ENCODE data around the gene SAA1. TPM values are rescaled to one million over a fixed set of nuclear protein-coding genes. Genes with fewer than 3 reads are reported as not detected.
"Not testable (repeated sequence)": the region's sequence is repeated elsewhere in the genome, so short reads cannot be mapped to it uniquely, and the experiment has no call there.

Gene SAA1
- polyA plus RNA-seq, 2 donors: 10.8 to 15.7 TPM

DNA sequence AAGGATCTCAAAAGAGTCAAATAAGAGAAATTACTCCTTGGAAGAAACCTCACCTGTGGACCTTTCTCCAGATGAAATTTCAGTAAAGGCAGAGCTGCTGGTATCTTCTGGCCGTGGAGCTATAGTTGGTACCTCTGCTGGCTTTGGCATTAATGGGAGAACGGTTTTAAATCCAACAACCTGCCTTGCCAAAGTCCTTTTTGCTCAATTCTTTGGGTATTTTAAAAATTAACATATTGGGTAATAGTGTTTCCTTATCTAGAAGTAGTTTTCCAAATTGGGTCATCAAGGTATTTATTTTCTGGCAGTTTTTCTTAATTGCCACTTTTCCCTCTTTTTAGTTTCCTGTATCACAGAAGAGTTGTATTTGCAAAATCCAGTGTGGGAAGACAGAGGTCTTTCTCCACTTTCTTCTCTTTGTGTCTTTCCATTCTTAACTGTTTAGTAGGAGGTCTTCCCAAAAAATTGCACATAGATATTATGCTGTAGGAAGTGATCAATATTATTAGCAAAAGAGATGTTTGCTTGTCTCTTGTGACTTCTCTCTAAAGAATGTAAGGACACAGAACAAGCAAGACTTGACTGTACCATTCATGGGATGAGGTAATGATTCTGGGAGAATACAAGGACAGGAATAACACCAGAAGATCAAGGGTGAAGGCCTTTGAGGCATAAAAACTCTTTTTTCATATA is 29.3 kb upstream of the SAA1 start, which contains the start of gene SAA4:
Gene SAA4, minus strand, starts transcription at position 139 of the 693 bp plus-strand sequence. CDS start 876 bp downstream, outside the sequence.
- H3K36me3 ChIP-seq (ENCODE audit: control insufficient read depth in 2 of 2, insufficient read depth in 2 of 2, low read length in 1 of 2): no peaks in the 10 kb centered on the region
- no peaks in the 10 kb centered on the region for H3K4me1 ChIP-seq (ENCODE audit: control insufficient read depth in 2 of 2, insufficient read depth in 2 of 2, low read length in 1 of 2)
- H3K9me3 ChIP-seq (ENCODE audit: control insufficient read depth in 2 of 2, insufficient read depth in 1 of 2, low read depth in 1 of 2, low read length in 1 of 2): no peaks in the 10 kb centered on the region
- 65 to 73% methylated on average over 2 of the region's 2 CpGs for WGBS, 2 donors
- H3K27me3 ChIP-seq (ENCODE audit: control insufficient read depth in 1 of 2, insufficient read depth in 2 of 2, low read length in 2 of 2): no peaks in the 10 kb centered on the region
- no peak within 1 kb of the TSS for H3K4me3 ChIP-seq (ENCODE audit: low read depth in 1 of 2, low read length in 2 of 2)
- no peak within 1 kb of the TSS for H3K27ac ChIP-seq (ENCODE audit: low read depth in 2 of 2, low read length in 1 of 2)

DNA sequence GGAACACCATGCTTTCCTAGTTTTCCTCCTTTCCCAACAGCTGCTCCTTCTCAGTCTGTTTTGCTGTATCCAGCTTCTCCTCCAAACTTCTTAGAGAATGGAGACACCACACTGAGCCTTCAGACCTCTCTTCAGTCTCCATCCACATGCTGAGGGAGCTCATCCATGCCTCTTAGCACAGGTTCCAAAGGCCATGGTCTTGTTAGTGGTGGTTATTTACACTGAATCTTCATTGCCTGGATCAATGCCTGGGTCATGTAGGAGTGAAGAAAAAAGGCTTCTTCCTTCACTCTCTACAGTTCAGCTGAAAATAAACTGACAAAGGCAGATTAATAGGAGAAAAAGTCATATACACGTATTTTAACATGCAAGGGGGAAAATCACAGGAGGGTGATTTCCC is 26.4 kb upstream of the SAA1 start:
- no peak overlapping the region for H3K27ac ChIP-seq (ENCODE audit: low read depth in 2 of 2, low read length in 1 of 2)
- no peaks in the 10 kb centered on the region for H3K4me1 ChIP-seq (ENCODE audit: control insufficient read depth in 2 of 2, insufficient read depth in 2 of 2, low read length in 1 of 2)
- H3K36me3 ChIP-seq (ENCODE audit: control insufficient read depth in 2 of 2, insufficient read depth in 2 of 2, low read length in 1 of 2): no peaks in the 10 kb centered on the region
- H3K27me3 ChIP-seq (ENCODE audit: control insufficient read depth in 1 of 2, insufficient read depth in 2 of 2, low read length in 2 of 2): no peaks in the 10 kb centered on the region
- H3K9me3 ChIP-seq (ENCODE audit: control insufficient read depth in 2 of 2, insufficient read depth in 1 of 2, low read depth in 1 of 2, low read length in 1 of 2): no peaks in the 10 kb centered on the region
- 84 to 93% methylated on average over 1 of the region's 1 CpG for WGBS, 2 donors
- H3K4me3 ChIP-seq (ENCODE audit: low read depth in 1 of 2, low read length in 2 of 2): no peak overlapping the region

DNA sequence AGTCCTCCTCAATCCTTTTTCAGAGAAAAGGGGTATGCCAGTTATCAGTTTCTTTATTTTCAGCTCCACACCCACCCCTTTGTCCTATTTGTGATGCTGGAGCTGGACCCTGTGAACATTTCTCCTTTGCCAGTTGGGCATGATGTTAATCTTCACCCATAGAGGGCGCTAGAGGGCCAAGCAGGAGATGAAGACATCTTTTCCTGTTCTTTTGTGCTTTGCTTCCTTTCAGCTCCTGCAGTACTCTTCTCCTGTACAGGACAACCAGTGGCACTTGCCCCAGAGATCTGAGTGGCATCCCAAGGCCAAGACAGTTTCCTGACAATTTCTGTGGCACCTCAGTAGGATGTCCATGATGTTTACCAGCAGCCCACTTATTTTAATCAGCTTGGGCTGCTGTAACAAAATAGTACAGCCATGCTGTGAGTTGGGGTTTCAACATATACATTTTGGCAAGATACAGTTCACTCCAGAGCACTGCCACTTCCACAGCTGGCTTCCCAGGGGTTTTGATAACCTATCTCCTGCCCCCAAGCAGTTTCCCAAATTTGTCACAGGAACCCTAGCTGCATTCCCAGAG is 22.2 kb upstream of the SAA1 start:
- Histone ChIP-seq H3K9me3 (ENCODE audit: control insufficient read depth in 2 of 2, insufficient read depth in 1 of 2, low read depth in 1 of 2, low read length in 1 of 2) (no peaks in the 10 kb centered on the region), H3K27ac (ENCODE audit: low read depth in 2 of 2, low read length in 1 of 2) (no peak overlapping the region), H3K27me3 (ENCODE audit: control insufficient read depth in 1 of 2, insufficient read depth in 2 of 2, low read length in 2 of 2) (no peaks in the 10 kb centered on the region), H3K4me3 (ENCODE audit: low read depth in 1 of 2, low read length in 2 of 2) (no peak overlapping the region), H3K36me3 (ENCODE audit: control insufficient read depth in 2 of 2, insufficient read depth in 2 of 2, low read length in 1 of 2) (no peaks in the 10 kb centered on the region), H3K4me1 (ENCODE audit: control insufficient read depth in 2 of 2, insufficient read depth in 2 of 2, low read length in 1 of 2) (no peaks in the 10 kb centered on the region)
- WGBS, 2 donors: 0 to 2% methylated on average over 1 of the region's 1 CpG

DNA sequence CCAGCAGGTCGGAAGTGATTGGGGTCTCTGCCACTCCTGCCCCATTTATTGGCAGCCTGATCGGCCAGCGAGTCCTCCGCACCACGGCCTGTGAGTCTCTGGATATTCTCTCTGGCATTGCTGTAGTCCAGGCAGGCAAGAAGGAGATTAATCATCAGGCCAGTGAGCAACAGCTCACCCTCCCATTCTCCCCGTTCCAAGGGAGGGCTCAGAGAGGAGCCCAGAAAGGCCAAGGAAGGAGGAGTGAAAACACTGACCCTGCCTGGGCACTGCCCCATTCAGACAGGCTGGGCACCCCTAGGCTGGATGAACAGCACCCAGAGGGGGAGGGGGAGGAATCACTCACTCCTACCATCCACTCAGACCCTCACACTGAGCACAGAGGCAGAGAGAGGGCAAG is 20.7 kb upstream of the SAA1 start:
- WGBS, 2 donors: 65 to 70% methylated on average over 6 of the region's 6 CpGs
- H3K4me3 ChIP-seq (ENCODE audit: low read depth in 1 of 2, low read length in 2 of 2): no peak overlapping the region

DNA sequence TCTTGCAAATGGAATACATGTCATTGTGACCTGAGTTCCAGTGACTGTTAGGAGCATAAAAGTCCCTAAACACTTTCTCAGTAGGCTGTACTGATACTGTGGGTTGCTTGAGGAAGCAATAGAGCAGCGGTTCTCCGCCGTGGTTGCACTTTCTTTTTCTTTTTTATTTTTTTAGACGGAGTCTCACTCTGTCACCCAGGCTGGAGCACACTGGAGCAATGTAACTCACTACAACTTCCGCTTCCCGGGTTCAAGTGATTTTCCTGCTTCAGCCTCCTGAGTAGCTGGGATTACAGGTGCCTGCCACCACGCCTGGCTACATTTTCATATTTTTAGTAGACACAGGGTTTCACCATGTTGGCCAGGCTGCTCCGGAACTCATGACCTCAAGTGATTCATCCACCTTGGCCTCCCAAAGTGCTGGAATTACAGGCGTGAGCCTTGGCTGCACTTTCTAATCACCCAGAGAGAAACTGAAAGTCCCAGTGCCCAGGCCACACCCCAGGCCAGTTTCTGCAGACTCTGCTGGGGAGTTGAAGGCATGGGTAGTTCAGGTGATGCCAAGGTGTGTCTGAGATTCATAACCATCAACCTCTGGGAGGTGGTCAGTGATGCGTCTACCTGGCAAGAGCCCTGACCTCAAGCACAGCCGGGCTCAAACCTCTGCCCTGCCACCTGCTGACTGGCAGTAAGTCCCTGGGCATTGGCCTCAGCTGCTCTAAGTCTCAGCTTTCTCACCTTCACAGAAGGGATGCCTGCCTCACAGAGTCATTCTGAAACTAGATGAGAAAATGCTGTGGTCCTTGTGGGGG is 19.5 kb upstream of the SAA1 start:
- H3K27me3 ChIP-seq (ENCODE audit: control insufficient read depth in 1 of 2, insufficient read depth in 2 of 2, low read length in 2 of 2); H3K36me3 ChIP-seq (ENCODE audit: control insufficient read depth in 2 of 2, insufficient read depth in 2 of 2, low read length in 1 of 2); H3K4me1 ChIP-seq (ENCODE audit: control insufficient read depth in 2 of 2, insufficient read depth in 2 of 2, low read length in 1 of 2); H3K4me3 ChIP-seq (ENCODE audit: low read depth in 1 of 2, low read length in 2 of 2); H3K9me3 ChIP-seq (ENCODE audit: control insufficient read depth in 2 of 2, insufficient read depth in 1 of 2, low read depth in 1 of 2, low read length in 1 of 2): not testable (repeated sequence)
- WGBS, 2 donors: 64 to 69% methylated on average over 10 to 11 of the region's 11 CpGs
- H3K27ac ChIP-seq (ENCODE audit: low read depth in 2 of 2, low read length in 1 of 2): peak overlapping the region; percentile 31 to 41

More for the DNA sequence above, 20.7 kb upstream of the SAA1 start:
- H3K36me3 ChIP-seq (ENCODE audit: control insufficient read depth in 2 of 2, insufficient read depth in 2 of 2, low read length in 1 of 2): no peaks in the 10 kb centered on the region
- no peaks in the 10 kb centered on the region for H3K27me3 ChIP-seq (ENCODE audit: control insufficient read depth in 1 of 2, insufficient read depth in 2 of 2, low read length in 2 of 2)
- no peak overlapping the region for H3K27ac ChIP-seq (ENCODE audit: low read depth in 2 of 2, low read length in 1 of 2)
- H3K9me3 ChIP-seq (ENCODE audit: control insufficient read depth in 2 of 2, insufficient read depth in 1 of 2, low read depth in 1 of 2, low read length in 1 of 2): no peaks in the 10 kb centered on the region
- H3K4me1 ChIP-seq (ENCODE audit: control insufficient read depth in 2 of 2, insufficient read depth in 2 of 2, low read length in 1 of 2): no peaks in the 10 kb centered on the region

DNA sequence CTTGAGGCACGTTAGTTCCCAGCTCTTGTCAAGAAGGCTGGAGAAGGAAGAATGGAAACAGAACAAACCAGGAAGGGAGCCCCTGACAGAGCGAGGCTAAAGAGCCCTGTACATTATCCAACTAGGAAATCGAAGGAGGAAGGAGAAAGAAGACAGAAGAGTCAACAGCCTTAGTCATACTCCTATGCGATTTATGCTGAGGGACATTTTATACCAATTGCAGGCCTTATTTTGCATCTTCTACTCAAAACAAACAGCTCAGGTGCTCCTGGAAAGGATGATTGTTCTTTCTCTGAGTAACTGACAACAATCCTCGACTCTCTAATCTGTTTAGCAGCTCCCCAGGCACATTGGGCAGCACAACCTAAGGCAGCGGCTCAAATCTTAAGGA is 18.9 kb upstream of the SAA1 start:
- not testable (repeated sequence) for H3K9me3 ChIP-seq (ENCODE audit: control insufficient read depth in 2 of 2, insufficient read depth in 1 of 2, low read depth in 1 of 2, low read length in 1 of 2); H3K27me3 ChIP-seq (ENCODE audit: control insufficient read depth in 1 of 2, insufficient read depth in 2 of 2, low read length in 2 of 2); H3K4me3 ChIP-seq (ENCODE audit: low read depth in 1 of 2, low read length in 2 of 2); H3K4me1 ChIP-seq (ENCODE audit: control insufficient read depth in 2 of 2, insufficient read depth in 2 of 2, low read length in 1 of 2); H3K27ac ChIP-seq (ENCODE audit: low read depth in 2 of 2, low read length in 1 of 2); H3K36me3 ChIP-seq (ENCODE audit: control insufficient read depth in 2 of 2, insufficient read depth in 2 of 2, low read length in 1 of 2)
- WGBS, 2 donors: 42 to 62% methylated on average over 2 to 3 of the region's 6 CpGs

DNA sequence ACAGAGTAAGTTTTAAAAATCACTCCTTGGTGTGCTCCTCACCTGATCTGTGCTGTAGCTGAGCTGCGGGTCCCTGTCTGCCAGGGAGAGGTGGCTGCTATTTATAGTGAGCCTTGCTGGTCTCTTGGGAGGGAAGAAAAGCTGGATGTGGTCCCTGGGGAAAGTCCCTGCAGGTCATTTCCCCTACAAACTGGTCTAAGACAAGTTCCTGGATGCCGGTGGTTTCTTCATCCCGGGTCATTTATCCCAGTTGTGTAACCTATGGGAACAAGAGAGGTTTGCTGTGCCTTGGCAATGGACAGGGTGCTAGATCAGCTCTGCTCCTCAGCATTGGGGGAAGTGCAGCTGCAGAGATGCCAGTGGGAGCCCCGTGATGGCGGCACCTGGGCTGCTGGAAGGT is 17.5 kb upstream of the SAA1 start, which contains the start of gene SAA2:
Gene SAA2, minus strand, starts transcription at position 108 of the 400 bp plus-strand sequence. CDS start 657 bp downstream, outside the sequence.
- no peaks in the 10 kb centered on the region for H3K27me3 ChIP-seq (ENCODE audit: control insufficient read depth in 1 of 2, insufficient read depth in 2 of 2, low read length in 2 of 2)
- WGBS, 2 donors: 49 to 68% methylated on average over 5 of the region's 5 CpGs

DNA sequence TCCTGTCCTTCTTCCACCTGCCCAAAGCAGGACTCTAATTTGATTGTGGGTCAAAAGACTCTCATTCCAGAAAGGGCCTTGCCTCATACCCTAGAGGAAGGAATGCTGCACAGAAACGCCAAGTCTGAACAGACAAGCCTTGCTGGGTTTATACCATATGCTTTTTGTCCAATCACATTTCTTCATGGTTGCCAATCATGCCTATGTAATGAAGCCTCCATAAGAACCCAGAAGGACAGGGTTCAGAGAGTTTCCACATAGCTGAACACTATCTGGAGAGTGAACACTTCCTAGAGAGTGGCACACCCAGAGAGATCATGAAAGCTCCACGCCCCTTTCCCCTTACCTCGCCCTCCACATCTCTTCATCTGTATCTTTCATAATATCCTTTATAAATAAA is 12.8 kb upstream of the SAA1 start:
- Histone ChIP-seq H3K9me3 (ENCODE audit: control insufficient read depth in 2 of 2, insufficient read depth in 1 of 2, low read depth in 1 of 2, low read length in 1 of 2) (no peaks in the 10 kb centered on the region), H3K27ac (ENCODE audit: low read depth in 2 of 2, low read length in 1 of 2) (no peak overlapping the region), H3K36me3 (ENCODE audit: control insufficient read depth in 2 of 2, insufficient read depth in 2 of 2, low read length in 1 of 2) (no peaks in the 10 kb centered on the region), H3K4me3 (ENCODE audit: low read depth in 1 of 2, low read length in 2 of 2) (no peak overlapping the region), H3K4me1 (ENCODE audit: control insufficient read depth in 2 of 2, insufficient read depth in 2 of 2, low read length in 1 of 2) (no peaks in the 10 kb centered on the region), H3K27me3 (ENCODE audit: control insufficient read depth in 1 of 2, insufficient read depth in 2 of 2, low read length in 2 of 2) (no peaks in the 10 kb centered on the region)
- 73% methylated on average over 3 of the region's 3 CpGs for whole genome bisulfite sequencing, 2 donors

More for the DNA sequence above, 17.5 kb upstream of the SAA1 start, which contains the start of gene SAA2:
- H3K4me1 ChIP-seq (ENCODE audit: control insufficient read depth in 2 of 2, insufficient read depth in 2 of 2, low read length in 1 of 2): no peaks in the 10 kb centered on the region
- no peaks in the 10 kb centered on the region for H3K36me3 ChIP-seq (ENCODE audit: control insufficient read depth in 2 of 2, insufficient read depth in 2 of 2, low read length in 1 of 2)
- H3K4me3 ChIP-seq (ENCODE audit: low read depth in 1 of 2, low read length in 2 of 2): no peak within 1 kb of the TSS
- no peaks in the 10 kb centered on the region for H3K9me3 ChIP-seq (ENCODE audit: control insufficient read depth in 2 of 2, insufficient read depth in 1 of 2, low read depth in 1 of 2, low read length in 1 of 2)
- H3K27ac ChIP-seq (ENCODE audit: low read depth in 2 of 2, low read length in 1 of 2): no peak within 1 kb of the TSS

DNA sequence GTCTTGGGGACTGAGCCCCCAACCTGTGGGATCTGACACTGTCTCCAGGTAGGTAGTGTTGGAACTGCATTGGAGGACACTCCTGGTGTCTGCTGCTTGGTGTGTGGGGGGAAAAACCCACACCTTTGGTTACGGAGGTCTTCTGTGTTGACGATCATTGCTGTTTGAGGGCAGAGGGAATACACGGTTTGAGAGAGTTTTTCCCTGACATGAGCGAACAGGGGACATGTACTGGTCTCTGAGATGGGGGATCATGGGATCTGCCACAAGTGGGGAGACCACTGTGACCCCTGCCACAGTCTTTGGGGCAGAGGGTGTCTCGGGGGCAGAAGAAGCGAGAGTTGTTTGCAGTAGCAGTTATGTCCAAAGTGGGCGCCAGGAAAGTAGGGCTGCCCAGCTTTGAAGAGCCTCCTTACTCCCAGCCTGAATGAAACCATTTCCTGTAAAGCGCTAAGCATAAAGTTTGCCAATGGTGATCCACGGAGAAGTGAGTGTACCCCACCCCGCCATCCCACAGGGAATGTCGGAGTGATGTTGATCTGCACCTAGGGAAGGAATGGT is 12.2 kb upstream of the SAA1 start:
- H3K36me3 ChIP-seq (ENCODE audit: control insufficient read depth in 2 of 2, insufficient read depth in 2 of 2, low read length in 1 of 2): no peaks in the 10 kb centered on the region
- no peak overlapping the region for H3K4me3 ChIP-seq (ENCODE audit: low read depth in 1 of 2, low read length in 2 of 2)
- WGBS, 2 donors: 78 to 87% methylated on average over 11 of the region's 11 CpGs
- H3K27ac ChIP-seq (ENCODE audit: low read depth in 2 of 2, low read length in 1 of 2): no peak overlapping the region
- no peaks in the 10 kb centered on the region for H3K9me3 ChIP-seq (ENCODE audit: control insufficient read depth in 2 of 2, insufficient read depth in 1 of 2, low read depth in 1 of 2, low read length in 1 of 2)
- H3K27me3 ChIP-seq (ENCODE audit: control insufficient read depth in 1 of 2, insufficient read depth in 2 of 2, low read length in 2 of 2): no peaks in the 10 kb centered on the region
- no peaks in the 10 kb centered on the region for H3K4me1 ChIP-seq (ENCODE audit: control insufficient read depth in 2 of 2, insufficient read depth in 2 of 2, low read length in 1 of 2)

Measured in esophagus (tissue), 2 donors.